ENCODE data around the gene ZBTB46.
A peak's percentile ranks its signal among the peaks of the same experiment; 100 is the strongest.

ZBTB46 gene

GRCh38 chr20:63741676-63742380 lies 89.2 kb downstream of the ZBTB46 start:
- DNase-seq (ENCODE audit: low read depth, low spot score) = no peak
- in situ Hi-C loops (cut with HindIII; ENCODE audit: low sequenced_read_pairs) = no loop called here
- H3K4me3 ChIP-seq (ENCODE audit: low read depth, low read length) = peak overlapping the region; percentile 69
- no peak for TF ChIP-seq CTCF (IDR thresholded peaks at IDR 0.05; ENCODE audit: low read depth, low read length)

GRCh38 chr20:63741354-63741675 lies 89.7 kb downstream of the ZBTB46 start:
- no peak for TF ChIP-seq CTCF (IDR thresholded peaks at IDR 0.05; ENCODE audit: low read depth, low read length)
- H3K4me3 ChIP-seq (ENCODE audit: low read depth, low read length) = peak overlapping the region; percentile 69
- no peak for DNase-seq (ENCODE audit: low read depth, low spot score)
- in situ Hi-C loops (cut with HindIII; ENCODE audit: low sequenced_read_pairs) = no loop called here

GRCh38 chr20:63740627-63741353 lies 90.3 kb downstream of the ZBTB46 start:
- TF ChIP-seq CTCF (IDR thresholded peaks at IDR 0.05; ENCODE audit: low read depth, low read length) = peak; percentile 26
- H3K4me3 ChIP-seq (ENCODE audit: low read depth, low read length) = peak overlapping the region; percentile 69
- peak; percentile 91 for DNase-seq (ENCODE audit: low read depth, low spot score)
- in situ Hi-C loops (cut with HindIII; ENCODE audit: low sequenced_read_pairs) = no loop called here

GRCh38 chr20:63740070-63740626 lies 90.9 kb downstream of the ZBTB46 start:
- no peak for TF ChIP-seq CTCF (IDR thresholded peaks at IDR 0.05; ENCODE audit: low read depth, low read length)
- in situ Hi-C loops (cut with HindIII; ENCODE audit: low sequenced_read_pairs) = no loop called here
- peak; percentile 25 for DNase-seq (ENCODE audit: low read depth, low spot score)
- H3K4me3 ChIP-seq (ENCODE audit: low read depth, low read length) = peak overlapping the region; percentile 69

GRCh38 chr20:63739130-63740069 lies 91.7 kb downstream of the ZBTB46 start, which contains the start of gene SLC2A4RG:
TSS of gene SLC2A4RG (plus strand) at chr20:63739776. CDS start at chr20:63739913, 137 bp downstream.
- H3K4me3 ChIP-seq (ENCODE audit: low read depth, low read length) = peak within 1 kb of the TSS; percentile 69
- peak; percentile 47 for DNase-seq (ENCODE audit: low read depth, low spot score)
- in situ Hi-C loops (cut with HindIII; ENCODE audit: low sequenced_read_pairs) = no loop called here
- no peak for TF ChIP-seq CTCF (IDR thresholded peaks at IDR 0.05; ENCODE audit: low read depth, low read length)

GRCh38 chr20:63738687-63739129 lies 92.4 kb downstream of the ZBTB46 start:
- no peak for TF ChIP-seq CTCF (IDR thresholded peaks at IDR 0.05; ENCODE audit: low read depth, low read length)
- in situ Hi-C loops (cut with HindIII; ENCODE audit: low sequenced_read_pairs) = no loop called here
- peak; percentile 28 for DNase-seq (ENCODE audit: low read depth, low spot score)
- H3K4me3 ChIP-seq (ENCODE audit: low read depth, low read length) = no peak overlapping the region
